ENCODE measurements around the gene GLIS1.

GRCh38 chr1:53672243-53672642 lies 66.7 kb downstream of the GLIS1 start:
- TF ChIP-seq CBX8 (IDR thresholded peaks at IDR 0.05; ENCODE audit: borderline replicate concordance, low read depth, low read length) (no peak), CTCF (IDR thresholded peaks at IDR 0.05; ENCODE audit: control extremely low read depth in 1 of 3, insufficient read depth in 1 of 3, low read depth in 1 of 3, low read length in 3 of 3) (no peak), RFX5 (IDR thresholded peaks at IDR 0.05; ENCODE audit: borderline replicate concordance, low read depth, low read length) (no peak), EP300 (IDR thresholded peaks at IDR 0.05; ENCODE audit: borderline replicate concordance in 1 of 2, low read depth in 2 of 2, low read length in 2 of 2) (no peak), CBX5 (IDR thresholded peaks at IDR 0.05; ENCODE audit: low read depth, low read length) (no peak), POLR2A (IDR thresholded peaks at IDR 0.05; ENCODE audit: control extremely low read depth in 1 of 2, low read depth in 2 of 2, low read length in 2 of 2) (no peak), GABPA (IDR thresholded peaks at IDR 0.05; ENCODE audit: borderline replicate concordance, insufficient read depth, low read length) (no peak)

Measured in H1 (cell line).